Measurements from ENCODE around the gene SLC35E1. TPM values are rescaled to one million over a fixed set of nuclear protein-coding genes. Genes with fewer than 3 reads are reported as not detected.

Gene SLC35E1
- total and polyA plus RNA-seq, 2 donors (not counting 3 experiments of a cell fraction or from before 2014, with no cell fraction given): 36.0 to 37.5 TPM

DNA sequence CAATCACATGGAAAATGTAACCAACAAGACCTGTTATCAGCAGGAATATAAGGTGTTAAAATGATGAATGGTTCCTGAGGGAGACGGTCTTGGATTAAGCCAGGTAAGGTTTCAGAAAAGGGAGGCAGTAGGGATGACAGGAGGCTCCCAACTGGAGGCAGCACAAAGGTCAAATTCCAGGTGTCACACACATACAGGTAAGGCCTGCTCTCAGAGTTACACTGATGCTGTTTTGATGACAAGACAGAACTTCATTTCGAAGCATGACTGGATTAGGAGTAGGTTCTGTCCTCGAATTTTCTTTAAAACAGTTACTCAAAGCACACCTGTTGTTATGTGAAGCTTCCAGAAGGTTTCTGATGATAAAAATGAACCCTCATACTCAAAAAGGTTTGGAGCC lies 48.4 kb upstream of the SLC35E1 start:
- Histone ChIP-seq H3K4me2 (ENCODE audit: insufficient read depth, low read length) (no peak overlapping the region), H3K27ac (ENCODE audit: insufficient read depth, low read depth, low read length) (no peak overlapping the region), H3K79me2 (ENCODE audit: control insufficient read depth, insufficient read depth, low read length) (peaks cover 100% of the 10 kb centered on the region), H4K20me1 (replicated peaks; ENCODE audit: control insufficient read depth, extremely low read depth, insufficient read depth, low read length) (no peaks in the 10 kb centered on the region), H3K4me1 (ENCODE audit: control insufficient read depth, extremely low read depth, insufficient read depth, low read length) (peaks cover 5% of the 10 kb centered on the region), H3K9me3 (replicated peaks; ENCODE audit: control insufficient read depth, insufficient read depth, low read length) (no peaks in the 10 kb centered on the region), H3K36me3 (ENCODE audit: control insufficient read depth in 2 of 2, extremely low read depth in 1 of 2, insufficient read depth in 2 of 2, low read length in 2 of 2) (peaks cover 2 to 11% of the 10 kb centered on the region in 2 experiments), H3K9ac (replicated peaks; ENCODE audit: extremely low read depth, insufficient read depth, low read length) (no peak overlapping the region), H3K4me3 (replicated peaks in 1 of 3; ENCODE audit: insufficient read depth in 1 of 3, low read depth in 1 of 3, low read length in 3 of 3) (no peak overlapping the region), H3K27me3 (ENCODE audit: control insufficient read depth in 2 of 2, insufficient read depth in 2 of 2, low read length in 2 of 2) (no peaks in the 10 kb centered on the region), H3K9me1 (replicated peaks; ENCODE audit: control insufficient read depth, extremely low read depth, insufficient read depth, low read length) (no peaks in the 10 kb centered on the region), H2AFZ (ENCODE audit: low read depth, low read length) (no peak overlapping the region)
- FAIRE-seq: no peak
- ChIA-PET POLR2A (no interaction called here), CTCF (no interaction called here)
- intact Hi-C loops (cut with micrococcal nuclease): no loop called here
- DNase-seq (ENCODE audit: low read depth, low spot score): no peak
- TF ChIP-seq POLR2AphosphoS5 (IDR thresholded peaks at IDR 0.05; ENCODE audit: insufficient read depth, low read depth, low read length) (no peak), EZH2 (IDR thresholded peaks at IDR 0.05; ENCODE audit: borderline replicate concordance, low read depth, low read length, severe bottlenecking) (no peak), MYC (IDR thresholded peaks at IDR 0.05; ENCODE audit: low read depth, low read length) (no peak)
- dilution Hi-C loops (cut with MboI; ENCODE audit: extremely low pct_ligation_motif_present, low sequenced_read_pairs): no loop called here
- no TSS peak for BruUV-seq (replicated peaks)

DNA sequence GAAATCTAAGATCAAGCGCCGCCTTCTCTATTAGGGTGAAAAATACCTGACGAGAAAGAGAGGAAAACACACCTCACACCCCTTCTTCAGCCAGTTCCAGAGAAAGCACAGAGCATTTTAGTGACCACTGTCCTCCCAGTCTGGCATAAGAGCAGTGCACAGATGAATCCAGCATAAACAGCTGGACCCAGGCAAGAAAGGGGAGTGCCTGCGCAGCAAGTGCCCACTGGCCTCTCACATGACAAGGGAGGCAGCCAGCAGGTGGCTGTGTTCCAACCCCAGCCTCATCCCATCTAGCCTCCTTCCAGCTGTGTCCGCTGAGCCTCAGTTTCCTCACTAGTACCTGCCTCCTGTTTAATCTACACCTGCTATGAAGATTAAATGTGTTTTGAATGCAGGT lies 47.8 kb upstream of the SLC35E1 start:
- Histone ChIP-seq H3K9me3 (replicated peaks; ENCODE audit: control insufficient read depth, insufficient read depth, low read length) (no peaks in the 10 kb centered on the region), H3K36me3 (ENCODE audit: control insufficient read depth in 2 of 2, extremely low read depth in 1 of 2, insufficient read depth in 2 of 2, low read length in 2 of 2) (peaks cover 2 to 9% of the 10 kb centered on the region in 2 experiments), H3K27ac (ENCODE audit: insufficient read depth, low read depth, low read length) (no peak overlapping the region), H4K20me1 (replicated peaks; ENCODE audit: control insufficient read depth, extremely low read depth, insufficient read depth, low read length) (no peaks in the 10 kb centered on the region), H3K9me1 (replicated peaks; ENCODE audit: control insufficient read depth, extremely low read depth, insufficient read depth, low read length) (no peaks in the 10 kb centered on the region), H2AFZ (ENCODE audit: low read depth, low read length) (no peak overlapping the region), H3K27me3 (ENCODE audit: control insufficient read depth in 2 of 2, insufficient read depth in 2 of 2, low read length in 2 of 2) (no peaks in the 10 kb centered on the region), H3K4me3 (replicated peaks in 1 of 3; ENCODE audit: insufficient read depth in 1 of 3, low read depth in 1 of 3, low read length in 3 of 3) (no peak overlapping the region), H3K4me2 (ENCODE audit: insufficient read depth, low read length) (no peak overlapping the region), H3K79me2 (ENCODE audit: control insufficient read depth, insufficient read depth, low read length) (peaks cover 98% of the 10 kb centered on the region), H3K9ac (replicated peaks; ENCODE audit: extremely low read depth, insufficient read depth, low read length) (no peak overlapping the region), H3K4me1 (ENCODE audit: control insufficient read depth, extremely low read depth, insufficient read depth, low read length) (peaks cover 3% of the 10 kb centered on the region)
- ChIA-PET POLR2A (no interaction called here), CTCF (no interaction called here)
- dilution Hi-C loops (cut with MboI; ENCODE audit: extremely low pct_ligation_motif_present, low sequenced_read_pairs): no loop called here
- no TSS peak for BruUV-seq (replicated peaks)
- intact Hi-C loops (cut with micrococcal nuclease): no loop called here
- TF ChIP-seq GATA2 (IDR thresholded peaks at IDR 0.05; ENCODE audit: insufficient read depth, insufficient read length, low read depth, low read length) (no peak), MYC (IDR thresholded peaks at IDR 0.05; ENCODE audit: low read depth, low read length) (no peak), POLR2A (IDR thresholded peaks at IDR 0.05; ENCODE audit: low read depth, low read length) (no peak), EZH2 (IDR thresholded peaks at IDR 0.05; ENCODE audit: borderline replicate concordance, low read depth, low read length, severe bottlenecking) (no peak)
- TF ChIP-seq, protein P1, sequence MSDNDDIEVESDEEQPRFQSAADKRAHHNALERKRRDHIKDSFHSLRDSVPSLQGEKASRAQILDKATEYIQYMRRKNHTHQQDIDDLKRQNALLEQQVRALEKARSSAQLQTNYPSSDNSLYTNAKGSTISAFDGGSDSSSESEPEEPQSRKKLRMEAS (IDR thresholded peaks at IDR 0.05; ENCODE audit: insufficient read depth, insufficient read length): no peak
- TF ChIP-seq, protein P2, sequence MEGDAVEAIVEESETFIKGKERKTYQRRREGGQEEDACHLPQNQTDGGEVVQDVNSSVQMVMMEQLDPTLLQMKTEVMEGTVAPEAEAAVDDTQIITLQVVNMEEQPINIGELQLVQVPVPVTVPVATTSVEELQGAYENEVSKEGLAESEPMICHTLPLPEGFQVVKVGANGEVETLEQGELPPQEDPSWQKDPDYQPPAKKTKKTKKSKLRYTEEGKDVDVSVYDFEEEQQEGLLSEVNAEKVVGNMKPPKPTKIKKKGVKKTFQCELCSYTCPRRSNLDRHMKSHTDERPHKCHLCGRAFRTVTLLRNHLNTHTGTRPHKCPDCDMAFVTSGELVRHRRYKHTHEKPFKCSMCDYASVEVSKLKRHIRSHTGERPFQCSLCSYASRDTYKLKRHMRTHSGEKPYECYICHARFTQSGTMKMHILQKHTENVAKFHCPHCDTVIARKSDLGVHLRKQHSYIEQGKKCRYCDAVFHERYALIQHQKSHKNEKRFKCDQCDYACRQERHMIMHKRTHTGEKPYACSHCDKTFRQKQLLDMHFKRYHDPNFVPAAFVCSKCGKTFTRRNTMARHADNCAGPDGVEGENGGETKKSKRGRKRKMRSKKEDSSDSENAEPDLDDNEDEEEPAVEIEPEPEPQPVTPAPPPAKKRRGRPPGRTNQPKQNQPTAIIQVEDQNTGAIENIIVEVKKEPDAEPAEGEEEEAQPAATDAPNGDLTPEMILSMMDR (IDR thresholded peaks at IDR 0.05; ENCODE audit: extremely low read depth in 1 of 2, insufficient read depth in 1 of 2, low read depth in 1 of 2, low read length in 2 of 2): no peak
- no peak for DNase-seq (ENCODE audit: low read depth, low spot score)
- no peak for FAIRE-seq

All from endothelial cell of umbilical vein (primary cell).